D721Med (cell line): ENCODE measurements around the gene ABHD17A.

Experiments used
- DNase-seq: peaks from one replicate; pipeline ENCODE4 v3.0.0; 2011; ENCODE audit warnings: low spot score; ENCODE audit not compliant: insufficient read length
- FAIRE-seq: peaks from 2 replicates; lab custom pipeline; 2011; peaks lifted over from hg19 to GRCh38; lab: Jason Lieb, UNC
- TF ChIP-seq, protein P1 (sequence below): IDR thresholded peaks from 2 replicates; pipeline ENCODE4 v1.5.1; 2012; ENCODE audit warnings: mild to moderate bottlenecking, control low read depth; ENCODE audit not compliant: insufficient read depth; ENCODE audit errors: missing control alignments

Gene ABHD17A

DNA sequence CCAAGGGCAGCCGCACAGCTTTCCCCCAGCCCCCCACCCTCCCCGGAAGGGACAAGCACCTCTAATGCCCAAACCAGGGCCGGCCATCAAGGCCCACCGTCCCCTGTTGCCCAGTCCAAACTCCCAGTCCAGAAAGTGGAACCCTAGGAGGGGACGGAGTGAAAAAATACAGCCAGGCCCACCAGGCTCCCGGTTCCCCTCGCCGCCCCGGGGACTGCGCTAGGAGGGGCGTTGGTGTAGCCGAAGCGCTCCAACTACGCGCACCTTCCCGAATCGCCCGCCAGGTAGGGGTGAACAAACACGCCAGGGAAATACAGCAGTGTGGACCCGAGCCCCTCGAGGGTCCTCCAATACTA, 23.2 kb downstream of the ABHD17A start:
- FAIRE-seq = no peak
- TF ChIP-seq, protein P1, sequence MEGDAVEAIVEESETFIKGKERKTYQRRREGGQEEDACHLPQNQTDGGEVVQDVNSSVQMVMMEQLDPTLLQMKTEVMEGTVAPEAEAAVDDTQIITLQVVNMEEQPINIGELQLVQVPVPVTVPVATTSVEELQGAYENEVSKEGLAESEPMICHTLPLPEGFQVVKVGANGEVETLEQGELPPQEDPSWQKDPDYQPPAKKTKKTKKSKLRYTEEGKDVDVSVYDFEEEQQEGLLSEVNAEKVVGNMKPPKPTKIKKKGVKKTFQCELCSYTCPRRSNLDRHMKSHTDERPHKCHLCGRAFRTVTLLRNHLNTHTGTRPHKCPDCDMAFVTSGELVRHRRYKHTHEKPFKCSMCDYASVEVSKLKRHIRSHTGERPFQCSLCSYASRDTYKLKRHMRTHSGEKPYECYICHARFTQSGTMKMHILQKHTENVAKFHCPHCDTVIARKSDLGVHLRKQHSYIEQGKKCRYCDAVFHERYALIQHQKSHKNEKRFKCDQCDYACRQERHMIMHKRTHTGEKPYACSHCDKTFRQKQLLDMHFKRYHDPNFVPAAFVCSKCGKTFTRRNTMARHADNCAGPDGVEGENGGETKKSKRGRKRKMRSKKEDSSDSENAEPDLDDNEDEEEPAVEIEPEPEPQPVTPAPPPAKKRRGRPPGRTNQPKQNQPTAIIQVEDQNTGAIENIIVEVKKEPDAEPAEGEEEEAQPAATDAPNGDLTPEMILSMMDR = no peak
- DNase-seq = no peak

DNA sequence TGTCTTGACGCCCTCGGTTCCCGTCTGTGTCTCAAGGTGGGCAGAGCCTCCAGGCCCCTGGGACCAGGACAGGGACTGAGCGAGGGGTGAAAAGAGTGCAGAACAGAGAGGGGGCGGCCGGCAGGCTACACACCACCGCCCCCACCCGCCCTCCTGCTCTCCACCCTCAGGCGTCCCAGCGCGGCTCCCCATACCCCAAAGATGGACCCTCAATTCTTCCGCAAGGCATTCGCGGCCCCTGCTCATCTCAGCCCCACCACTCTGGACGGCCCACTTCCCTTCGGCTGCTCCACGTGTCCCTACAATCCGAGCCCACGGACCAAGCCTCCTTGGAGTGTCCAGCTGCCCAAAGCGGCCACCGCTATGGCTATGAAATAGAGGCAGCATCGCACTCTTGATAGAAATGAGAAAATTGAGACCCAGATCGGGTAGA, 23.7 kb downstream of the ABHD17A start:
- TF ChIP-seq, protein P1 = no peak
- DNase-seq = no peak
- no peak for FAIRE-seq

DNA sequence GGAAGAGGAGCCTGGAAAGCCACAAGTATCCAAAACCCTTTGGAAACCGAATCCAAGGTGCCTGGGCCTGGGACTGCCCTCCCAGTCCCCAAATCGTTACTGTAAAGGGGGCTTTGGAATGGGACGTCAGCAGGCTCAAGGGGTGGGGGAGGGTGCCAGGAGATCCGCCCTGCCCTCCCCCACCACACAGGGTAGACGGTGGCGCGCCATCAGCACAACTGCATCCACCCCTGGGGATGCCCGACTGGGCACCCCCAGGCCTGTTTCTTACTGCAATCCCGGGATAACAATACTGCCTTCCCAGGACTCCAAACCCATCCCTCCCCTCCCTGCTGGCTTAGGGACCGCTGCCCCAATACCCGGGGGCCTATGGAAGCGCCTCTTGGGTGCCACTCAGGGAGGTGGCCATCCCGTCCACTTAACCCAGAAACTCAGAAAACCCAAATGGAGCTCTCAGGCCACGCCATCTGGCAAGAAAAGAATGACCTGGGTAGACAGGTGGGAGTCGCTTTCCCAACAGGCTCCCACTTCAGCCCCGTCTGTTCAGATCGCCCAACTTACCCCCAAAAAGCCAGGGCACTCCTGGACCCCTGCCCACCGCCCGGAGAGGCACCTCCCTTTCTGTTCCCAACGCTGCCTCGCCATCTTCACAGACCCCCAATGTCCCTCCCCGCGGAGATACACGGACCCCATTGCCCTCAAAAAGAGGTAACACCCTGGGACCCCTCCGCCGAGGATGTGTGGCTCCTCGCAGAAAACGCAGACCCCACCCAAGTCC, 24.3 kb downstream of the ABHD17A start:
- FAIRE-seq = no peak
- TF ChIP-seq, protein P1 = no peak
- no peak for DNase-seq

DNA sequence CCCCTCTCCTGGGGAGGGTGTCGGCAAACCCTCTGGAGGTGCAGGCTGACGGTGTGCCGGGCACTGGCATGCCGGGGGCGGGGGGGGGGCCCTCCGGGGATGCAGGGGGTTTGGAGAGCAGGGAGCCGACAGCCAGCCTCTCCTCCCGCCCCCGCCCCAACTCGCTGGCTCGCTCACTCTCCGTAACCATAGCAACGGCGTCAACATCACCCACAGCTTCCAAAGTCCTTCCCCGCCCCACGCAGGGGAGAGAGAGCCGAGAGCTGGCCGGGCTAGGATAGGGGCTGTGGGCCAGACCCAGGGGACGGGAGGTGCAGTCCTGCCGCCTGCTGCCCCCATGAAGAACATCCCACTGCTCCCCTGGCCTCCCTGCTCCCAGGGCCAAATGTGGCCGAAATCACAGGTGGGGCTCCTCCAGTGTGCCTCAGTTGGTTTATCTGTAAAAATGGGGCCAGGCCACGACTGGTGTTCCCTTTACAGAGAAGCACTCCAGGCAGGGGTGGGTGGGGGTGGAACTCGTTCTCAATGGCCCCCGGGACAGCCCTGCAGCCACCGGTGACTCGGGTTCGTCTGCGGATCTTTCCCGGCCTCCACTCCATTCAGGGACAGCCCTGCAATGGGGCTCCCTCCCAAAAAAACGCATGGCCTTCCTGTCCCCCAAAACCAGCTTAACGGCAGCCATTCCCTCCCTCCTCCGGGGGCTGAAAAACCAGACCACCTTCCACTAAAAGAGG, 25.1 kb downstream of the ABHD17A start:
- no peak for FAIRE-seq
- peak; percentile 69 for DNase-seq
- TF ChIP-seq, protein P1 = no peak

DNA sequence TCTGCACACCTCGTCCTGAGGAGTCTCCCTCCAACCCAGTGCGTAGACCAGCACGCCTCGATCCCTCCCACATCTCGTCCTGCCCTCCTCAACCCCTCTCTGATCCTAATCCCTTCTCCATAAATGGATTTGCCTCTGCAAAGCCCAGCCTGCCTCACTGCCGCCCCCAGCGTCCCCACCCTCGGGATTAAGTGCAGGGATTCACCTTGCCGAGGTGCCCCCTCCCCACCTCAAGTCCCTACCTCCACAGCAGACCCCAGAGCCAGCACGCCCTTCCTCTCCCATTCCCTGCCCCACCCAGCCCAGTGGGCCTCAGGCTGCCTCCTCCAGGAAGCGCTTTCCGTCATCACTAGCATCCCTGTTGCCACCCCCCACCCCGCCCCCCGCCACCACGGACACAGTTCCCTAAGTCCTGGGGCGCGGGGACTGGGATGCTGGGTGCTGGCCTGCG, 25.9 kb downstream of the ABHD17A start:
- no peak for FAIRE-seq

DNA sequence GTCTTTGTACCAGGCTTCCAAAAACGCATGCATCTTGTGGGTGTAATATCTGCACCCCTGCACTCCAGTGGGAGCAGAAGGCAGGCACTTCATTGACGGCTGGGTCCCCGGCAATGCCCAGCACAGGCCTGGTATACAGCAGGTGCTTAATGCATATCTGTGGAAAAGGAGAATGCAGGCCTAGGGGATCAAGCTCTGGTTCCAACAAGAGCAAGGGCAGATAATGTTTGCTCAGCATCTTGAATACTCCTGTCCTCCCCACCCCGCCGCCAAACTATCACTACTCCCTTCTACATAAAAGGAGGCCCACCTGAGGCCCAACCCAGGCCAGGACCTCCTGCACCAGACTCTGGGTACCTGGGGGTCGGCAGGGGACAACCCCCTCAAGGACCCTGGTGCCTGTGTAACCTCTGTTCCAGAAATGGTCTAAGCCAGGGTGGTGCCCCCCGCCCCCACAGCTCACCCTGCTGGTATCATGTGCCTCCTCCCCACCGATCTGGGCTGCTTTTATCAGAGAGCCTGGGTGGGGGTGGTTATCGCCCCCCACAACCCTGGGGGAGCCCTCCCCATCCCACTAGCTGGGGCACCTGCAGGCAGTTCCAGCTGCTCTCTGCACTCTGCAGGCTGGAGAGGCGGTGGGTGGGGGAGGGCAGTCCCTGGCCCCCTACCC, 26.7 kb downstream of the ABHD17A start:
- FAIRE-seq (no peak), DNase-seq (no peak)
- TF ChIP-seq, protein P1 = no peak

More for the DNA sequence above, 25.9 kb downstream of the ABHD17A start:
- TF ChIP-seq, protein P1 = peak; percentile 19
- peak; percentile 93 for DNase-seq
